ENCODE measurements around the gene NFATC2. TPM values are rescaled to one million over a fixed set of nuclear protein-coding genes. Genes with fewer than 3 reads are reported as not detected.

The NFATC2 gene
- total and polyA plus RNA-seq, 2 of the 8 experiments (the other 6 are each of a cell fraction or from before 2014, with no cell fraction given) = 0.27 to 0.91 TPM

- Histone ChIP-seq H3K23me2 (ENCODE audit: low read depth, low read length) (peaks cover 8% of the 10 kb centered on the region; the same call in 1 of the 2 replicates), H3K4me2 (ENCODE audit: insufficient read depth in 1 of 2, low read depth in 2 of 2, low read length in 2 of 2) (no peak overlapping the region), H3K79me2 (ENCODE audit: control insufficient read depth in 1 of 2, insufficient read depth in 2 of 2, low read length in 2 of 2) (no peaks in the 10 kb centered on the region), H3K18ac (ENCODE audit: extremely low read depth, low read length) (no peak overlapping the region), H3K27me3 (replicated peaks in 1 of 4; ENCODE audit: control insufficient read depth in 3 of 4, extremely low read depth in 1 of 4, insufficient read depth in 3 of 4, low read length in 3 of 4) (no peaks in the 10 kb centered on the region), H3K4me3 (ENCODE audit: extremely low read depth in 1 of 4, insufficient read depth in 2 of 4, low read depth in 3 of 4, low read length in 4 of 4) (no peak overlapping the region), H4K91ac (replicated peaks; ENCODE audit: insufficient read length, low read length) (no peak overlapping the region), H3K79me1 (ENCODE audit: low read depth, low read length) (no peaks in the 10 kb centered on the region), H2AFZ (ENCODE audit: low read length) (no peak overlapping the region), H4K20me1 (replicated peaks in 1 of 2; ENCODE audit: control insufficient read depth in 1 of 2, insufficient read depth in 2 of 2, low read length in 2 of 2) (no peaks in the 10 kb centered on the region), H3K9ac (replicated peaks in 1 of 4; ENCODE audit: extremely low read depth in 1 of 4, low read depth in 3 of 4, low read length in 3 of 4) (no peak overlapping the region), H2BK15ac (ENCODE audit: low read length) (no peak overlapping the region), H3K36me3 (ENCODE audit: control insufficient read depth in 2 of 4, insufficient read depth in 4 of 4, low read length in 3 of 4) (no peaks in the 10 kb centered on the region), H3K27ac (ENCODE audit: low read depth, low read length) (no peak overlapping the region), H3K56ac (replicated peaks; ENCODE audit: insufficient read length, low read depth, low read length) (no peak overlapping the region), H3K4me1 (replicated peaks in 1 of 4; ENCODE audit: control insufficient read depth in 3 of 4, insufficient read depth in 4 of 4, low read length in 3 of 4) (no peaks in the 10 kb centered on the region), H2AK5ac (ENCODE audit: low read depth, low read length) (no peak overlapping the region), H4K5ac (ENCODE audit: insufficient read length, low read depth, low read length) (no peak overlapping the region), H3K9me3 (ENCODE audit: insufficient read depth in 2 of 2, low read depth in 1 of 2, low read length in 1 of 2) (peaks cover 4 to 6% of the 10 kb centered on the region in 2 experiments; a peak in 1 of 4 replicates), H2BK120ac (replicated peaks; ENCODE audit: low read depth, low read length) (no peak overlapping the region), H3K14ac (ENCODE audit: insufficient read length) (no peak overlapping the region), H4K8ac (ENCODE audit: extremely low read depth, insufficient read depth, low read length) (no peak overlapping the region), H2BK5ac (ENCODE audit: low read depth, low read length) (no peak overlapping the region), H3K23ac (ENCODE audit: insufficient read length) (no peak overlapping the region), H3K4ac (replicated peaks; ENCODE audit: insufficient read length, low read depth, low read length) (no peak overlapping the region), H2BK12ac (ENCODE audit: low read depth, low read length) (no peak overlapping the region), H2BK20ac (ENCODE audit: low read length) (no peak overlapping the region)
- no peak for DNase-seq (ENCODE audit: low read depth in 1 of 2, low spot score in 2 of 2)
- TF ChIP-seq RBBP5 (IDR thresholded peaks at IDR 0.05; ENCODE audit: borderline replicate concordance, low read depth, low read length) = no peak
- no peak for TF ChIP-seq SUZ12 (IDR thresholded peaks at IDR 0.05; ENCODE audit: low read length)
- no peak for TF ChIP-seq SIRT6 (IDR thresholded peaks at IDR 0.05; ENCODE audit: low read length)
- 90% methylated on average over 7 of the region's 7 CpGs; no CpG with 5 or more reads in 1 of the 2 experiments for WGBS, 2 experiments (ENCODE audit: extremely low coverage in 1 of 2, insufficient coverage in 1 of 2, insufficient read length in 1 of 2, insufficient replicate concordance in 2 of 2, low coverage in 1 of 2, low lambda C conversion rate in 2 of 2, missing lambda C conversion rate in 1 of 2)
- no peak for FAIRE-seq
- CTCF ChIA-PET (ENCODE audit: partially characterized antibody) = interaction anchor here (1.0 to 4.1 kb wide), 10 partner anchors 13 to 374 kb away, joined by 3 to 12 read pairs (median 4); no protein-coding TSS in a partner anchor
- POLR2A ChIA-PET (ENCODE audit: partially characterized antibody) = interaction anchor here (0.6 to 1.4 kb wide), 2 partner anchors 9 to 11 kb away, joined by 3 read pairs; no protein-coding TSS in a partner anchor
These were observed 187.7 kb downstream of the NFATC2 start for GRCh38 chr20:51354769-51355319.
